A549 (cell line): ENCODE data around the gene PKIG. TPM values are rescaled to one million over a fixed set of nuclear protein-coding genes. Genes with fewer than 3 reads are reported as not detected.

Source experiments
- ATAC-seq, 2 experiments: fragments of 200-7000 bp in 1 of 2; fragments of >200 bp in 1 of 2; cut with Nextera tagmentation in 1 of 2; cut with Tn5 transposase in 1 of 2; 3 replicates each; pipeline versions ENCODE4 v1.8.0 to v1.9.1; 2018 to 2020; ENCODE audit warnings: mild to moderate bottlenecking in 1 of 2, moderate library complexity in 1 of 2
- CTCF ChIA-PET: fragments of 300-600 bp; sonication (Branson Sonifier 250); formaldehyde crosslinking; extraction: SDS; loops from one replicate; lab custom pipeline; 2021; ENCODE audit warnings: antibody characterized with exemption, inconsistent platforms; lab: Yijun Ruan, JAX
- POLR2A ChIA-PET: fragments of 350-600 bp; formaldehyde crosslinking; extraction: SDS; loops from one replicate; lab custom pipeline; 2021; ENCODE audit warnings: antibody characterized with exemption, inconsistent platforms; lab: Yijun Ruan, JAX
- DNase-seq, 2 experiments: peaks; one replicate each; pipeline versions ENCODE4 v3.0.0 to v3.0.0-alpha.2; 2011 to 2016; ENCODE audit warnings: low read depth in 1 of 2, low spot score in 1 of 2
- FAIRE-seq: peaks from 2 replicates; lab custom pipeline; 2011; peaks lifted over from hg19 to GRCh38; lab: Jason Lieb, UNC
- H3K27ac ChIP-seq, 2 experiments: fragments of >200 bp; sonication (Bioruptor Twin); formaldehyde crosslinking; 3 replicates each; pipeline ENCODE4 v1.5.1; 2016 to 2017
- H3K4me1 ChIP-seq: fragments of >200 bp; sonication (Bioruptor Twin); formaldehyde crosslinking; 3 replicates; pipeline ENCODE4 v1.6.1; 2016
- H3K4me2 ChIP-seq: fragments of >200 bp; sonication (Bioruptor Twin); formaldehyde crosslinking; 3 replicates; pipeline ENCODE4 v1.6.1; 2016
- H3K4me3 ChIP-seq: fragments of >200 bp; sonication (Bioruptor Twin); formaldehyde crosslinking; 3 replicates; pipeline ENCODE4 v1.5.1; 2016
- H3K9me3 ChIP-seq: fragments of >200 bp; sonication (Bioruptor Twin); formaldehyde crosslinking; 3 replicates; pipeline ENCODE4 v1.6.1; 2016
- BCL3 ChIP-seq: fragments of >200 bp; sonication (Bioruptor Twin); formaldehyde crosslinking; IDR thresholded peaks from 3 replicates; pipeline ENCODE4 v1.6.1; 2016
- BHLHE40 ChIP-seq: IDR thresholded peaks from 2 replicates; pipeline ENCODE4 v1.6.1; 2012; ENCODE audit warnings: low read depth, low read length, inconsistent platforms
- CBX2 ChIP-seq: fragments of 200-600 bp; sonication (generic); IDR thresholded peaks from 2 replicates; pipeline ENCODE4 v1.6.1; 2016; ENCODE audit warnings: low read depth, mild to moderate bottlenecking, borderline replicate concordance
- CHD2 ChIP-seq: fragments of 150-350 bp; IDR thresholded peaks from 2 replicates; pipeline ENCODE4 v1.6.1; 2014; ENCODE audit warnings: low read length; ENCODE audit not compliant: partially characterized antibody
- CHD4 ChIP-seq: fragments of 200-600 bp; sonication (generic); IDR thresholded peaks from 2 replicates; pipeline ENCODE4 v1.6.1; 2016; ENCODE audit warnings: antibody characterized with exemption, mild to moderate bottlenecking, borderline replicate concordance
- CTCF ChIP-seq: fragments of >200 bp; sonication (Bioruptor Twin); formaldehyde crosslinking; IDR thresholded peaks from 3 replicates; pipeline ENCODE4 v1.5.1; 2016
- FOSB ChIP-seq: fragments of 250-450 bp; sonication (Bioruptor Pico); IDR thresholded peaks from 2 replicates; pipeline ENCODE4 v1.5.0; 2020; ENCODE audit warnings: mild to moderate bottlenecking, moderate library complexity
- GATA3 ChIP-seq: IDR thresholded peaks from 2 replicates; pipeline ENCODE4 v1.6.1; 2012; ENCODE audit warnings: borderline replicate concordance
- HDAC2 ChIP-seq: fragments of 200-600 bp; sonication (generic); IDR thresholded peaks from 2 replicates; pipeline ENCODE4 v1.6.1; 2016
- HEYL ChIP-seq: fragments of 250-450 bp; sonication (Bioruptor Pico); IDR thresholded peaks from 2 replicates; pipeline ENCODE4 v1.8.0; 2021; ENCODE audit warnings: mild to moderate bottlenecking, moderate library complexity
- HOXA7 ChIP-seq: fragments of 250-450 bp; sonication (Bioruptor Pico); IDR thresholded peaks from 2 replicates; pipeline ENCODE4 v1.5.0; 2020; ENCODE audit warnings: mild to moderate bottlenecking, moderate library complexity
- HOXB13 ChIP-seq: fragments of 250-450 bp; sonication (Bioruptor Pico); IDR thresholded peaks from 2 replicates; pipeline ENCODE4 v1.5.0; 2020; ENCODE audit warnings: low read depth, mild to moderate bottlenecking, moderate library complexity
- HOXB5 ChIP-seq: fragments of 250-450 bp; sonication (Bioruptor Pico); IDR thresholded peaks from 2 replicates; pipeline ENCODE4 v1.5.0; 2020; ENCODE audit warnings: mild to moderate bottlenecking, moderate library complexity
- JUN ChIP-seq, 2 experiments: fragments of >200 bp; sonication (Bioruptor Twin); formaldehyde crosslinking; IDR thresholded peaks; 2 replicates in 1 of 2; 3 replicates in 1 of 2; pipeline ENCODE4 v1.6.1; 2016 to 2017
- MYC ChIP-seq: IDR thresholded peaks from 2 replicates; pipeline ENCODE4 v1.6.1; 2012; ENCODE audit warnings: mild to moderate bottlenecking, inconsistent platforms, low read length, improper control_type of control experiment, borderline replicate concordance
- NR3C1 ChIP-seq: fragments of >200 bp; sonication (Bioruptor Twin); formaldehyde crosslinking; IDR thresholded peaks from 3 replicates; pipeline ENCODE4 v1.6.1; 2017
- PBX3 ChIP-seq: IDR thresholded peaks from 2 replicates; pipeline ENCODE4 v1.6.1; 2012
- RAD21 ChIP-seq, 2 experiments: fragments of >200 bp in 1 of 2; sonication (Bioruptor Twin) in 1 of 2; formaldehyde crosslinking in 1 of 2; IDR thresholded peaks in 1 of 2; conservative IDR thresholded peaks in 1 of 2; 2 replicates in 1 of 2; 3 replicates in 1 of 2; pipeline ENCODE4 v1.6.1; 2012 to 2018; ENCODE audit warnings: inconsistent platforms in 1 of 2
- RARB ChIP-seq: fragments of 250-450 bp; sonication (Bioruptor Pico); IDR thresholded peaks from 2 replicates; pipeline ENCODE4 v1.8.0; 2021; ENCODE audit warnings: mild to moderate bottlenecking, moderate library complexity
- REST ChIP-seq: fragments of 200-600 bp; sonication (generic); IDR thresholded peaks from 2 replicates; pipeline ENCODE4 v1.6.1; 2016; ENCODE audit warnings: antibody characterized with exemption, mild to moderate bottlenecking, moderate library complexity
- RFX5 ChIP-seq: fragments of 450-650 bp; IDR thresholded peaks from 2 replicates; pipeline ENCODE4 v1.7.1; 2014; ENCODE audit warnings: antibody characterized with exemption, mild to moderate bottlenecking, moderate library complexity
- RNF2 ChIP-seq: fragments of 200-600 bp; sonication (generic); IDR thresholded peaks from 2 replicates; pipeline ENCODE4 v1.6.1; 2016; ENCODE audit warnings: low read depth, mild to moderate bottlenecking, antibody characterized with exemption, moderate library complexity, borderline replicate concordance
- SREBF2 ChIP-seq: fragments of 450-650 bp; IDR thresholded peaks from 2 replicates; pipeline ENCODE4 v1.6.1; 2014; ENCODE audit warnings: mild to moderate bottlenecking, moderate library complexity
- USF2 ChIP-seq: fragments of 450-650 bp; IDR thresholded peaks from 2 replicates; pipeline ENCODE4 v1.6.1; 2014; ENCODE audit warnings: antibody characterized with exemption
- ZFP36 ChIP-seq: fragments of 450-650 bp; IDR thresholded peaks from 2 replicates; pipeline ENCODE4 v1.6.1; 2014; ENCODE audit warnings: borderline replicate concordance; ENCODE audit not compliant: partially characterized antibody
- ZNF302 ChIP-seq: fragments of 250-450 bp; sonication (Bioruptor Pico); IDR thresholded peaks from 2 replicates; pipeline ENCODE4 v1.9.0; 2021; ENCODE audit warnings: inconsistent platforms, mild to moderate bottlenecking, moderate library complexity
- WGBS: methylation state at CpG from one replicate; pipeline ENCODE4 v1.1.6; 2017; ENCODE audit errors: missing lambda C conversion rate; 5-methylcytosine and 5-hydroxymethylcytosine counted together
- polyA plus RNA-seq, 4 experiments: library from polyadenylated mRNA; depleted of rRNA in 3 of 4; stranded (reverse); fragments of >200 nt; fragmentation: RNase III in 1 of 4; extraction: RNeasy Plus Mini Kit Qiagen cat#74134 plus additional on column Dnase treatment in 1 of 4; gene quantifications; 2 replicates in 3 of 4; 3 replicates in 1 of 4; pipeline ENCODE4 v1.2.3, GENCODE V29; 2011 to 2017

PKIG gene
- polyA plus RNA-seq, 2 of the 4 experiments (the other 2 are of a cell fraction) = 24.0 to 31.1 TPM

- WGBS = 83% methylated on average over 3 of the region's 3 CpGs
- ChIA-PET CTCF (interaction anchor here (1.0 to 1.8 kb wide), 5 partner anchors 8 to 76 kb away, joined by 3 to 8 read pairs (median 6); no protein-coding TSS in a partner anchor), POLR2A (no interaction called here)
- DNase-seq (no peak), ATAC-seq (no peak), FAIRE-seq (no peak)
- Histone ChIP-seq H3K27ac (no peak overlapping the region), H3K4me2 (no peak overlapping the region), H3K4me3 (no peak overlapping the region), H3K9me3 (no peaks in the 10 kb centered on the region), H3K4me1 (no peaks in the 10 kb centered on the region; the same call in 2 of the 3 replicates)
- TF ChIP-seq JUN (IDR thresholded peaks at IDR 0.05) (no peak), BHLHE40 (no peak), RFX5 (no peak), CHD2 (no peak), USF2 (no peak), GATA3 (no peak), RAD21 (conservative IDR thresholded peaks at IDR 0.05 in 1 of 2, IDR thresholded peaks at IDR 0.05 in 1 of 2) (no peak), HEYL (CRISPR knock-in tag) (no peak), PBX3 (no peak), FOSB (no peak), CHD4 (no peak), RARB (no peak), HOXA7 (CRISPR knock-in tag) (no peak), RNF2 (no peak), HOXB5 (CRISPR knock-in tag) (no peak), REST (no peak)
These were observed 74.1 kb downstream of the PKIG start for GRCh38 chr20:44656448-44656847.

- DNase-seq (no peak), FAIRE-seq (no peak), ATAC-seq (no peak)
- Histone ChIP-seq H3K4me2 (no peak overlapping the region), H3K4me3 (no peak overlapping the region), H3K4me1 (no peaks in the 10 kb centered on the region; the same call in 2 of the 3 replicates), H3K27ac (no peak overlapping the region), H3K9me3 (no peaks in the 10 kb centered on the region)
- POLR2A ChIA-PET = no interaction called here
- TF ChIP-seq BCL3 (no peak), HDAC2 (no peak), MYC (no peak), CBX2 (no peak), ZNF302 (CRISPR knock-in tag) (no peak), HEYL (CRISPR knock-in tag) (no peak), SREBF2 (no peak), NR3C1 (no peak), RAD21 (conservative IDR thresholded peaks at IDR 0.05 in 1 of 2, IDR thresholded peaks at IDR 0.05 in 1 of 2) (no peak), HOXB13 (CRISPR knock-in tag) (no peak), CTCF (no peak), ZFP36 (no peak), HOXB5 (CRISPR knock-in tag) (no peak), RNF2 (no peak)
- CTCF ChIA-PET = interaction anchor here (0.6 to 1.8 kb wide), 4 partner anchors 25 to 506 kb away, joined by 3 to 8 read pairs (median 6); no protein-coding TSS in a partner anchor
- 91% methylated on average over 2 of the region's 2 CpGs for WGBS
These were observed 75.5 kb downstream of the PKIG start for GRCh38 chr20:44657875-44658274.
